CD4-positive, alpha-beta T cell treated with Interleukin-6 at 100 ng/mL for 8 hours (primary cell): Measurements from ENCODE around the gene CERS6.
A peak's percentile ranks its signal among the peaks of the same experiment; 100 is the strongest.

Experiments
- DNase-seq: peaks from one replicate; pipeline ENCODE4 v3.0.0-alpha.2; 2020; ENCODE audit warnings: mixed read lengths, low spot score

The CERS6 gene

GRCh38 chr2:168703926-168704325 lies 247.9 kb downstream of the CERS6 start:
- DNase-seq = no peak

GRCh38 chr2:168705534-168706470 lies 249.7 kb downstream of the CERS6 start:
- peak; percentile 2 for DNase-seq

GRCh38 chr2:168706806-168707205 lies 250.7 kb downstream of the CERS6 start:
- no peak for DNase-seq

- no peak for DNase-seq
These were observed 252.0 kb downstream of the CERS6 start for GRCh38 chr2:168708080-168708479.

GRCh38 chr2:168710754-168711467 lies 254.8 kb downstream of the CERS6 start:
- DNase-seq = no peak

- no peak for DNase-seq
These were observed 256.0 kb downstream of the CERS6 start for GRCh38 chr2:168712053-168712452.

- no peak for DNase-seq
These were observed 257.3 kb downstream of the CERS6 start for GRCh38 chr2:168713325-168713724.

GRCh38 chr2:168715849-168716248 lies 259.8 kb downstream of the CERS6 start:
- DNase-seq = no peak

- DNase-seq = no peak
These were observed 260.8 kb downstream of the CERS6 start for GRCh38 chr2:168716839-168717238.

GRCh38 chr2:168717790-168718502 lies 261.9 kb downstream of the CERS6 start:
- no peak for DNase-seq

GRCh38 chr2:168718622-168719021 lies 262.6 kb downstream of the CERS6 start:
- no peak for DNase-seq

GRCh38 chr2:168719446-168719845 lies 263.4 kb downstream of the CERS6 start:
- DNase-seq = no peak

GRCh38 chr2:168722592-168722991 lies 266.5 kb downstream of the CERS6 start:
- no peak for DNase-seq

GRCh38 chr2:168723275-168723899 lies 267.3 kb downstream of the CERS6 start:
- DNase-seq = no peak

- DNase-seq = no peak
These were observed 270.3 kb downstream of the CERS6 start for GRCh38 chr2:168726375-168726774.

GRCh38 chr2:168727904-168728470 lies 271.9 kb downstream of the CERS6 start:
- DNase-seq = no peak

- no peak for DNase-seq
These were observed 273.4 kb downstream of the CERS6 start for GRCh38 chr2:168729455-168729854.

- no peak for DNase-seq
These were observed 274.3 kb downstream of the CERS6 start for GRCh38 chr2:168730344-168730743.

- DNase-seq = no peak
These were observed 274.9 kb downstream of the CERS6 start for GRCh38 chr2:168731002-168731401.

GRCh38 chr2:168731616-168732015 lies 275.5 kb downstream of the CERS6 start:
- no peak for DNase-seq

GRCh38 chr2:168732100-168732499 lies 276.0 kb downstream of the CERS6 start:
- DNase-seq = no peak

GRCh38 chr2:168732506-168732905 lies 276.4 kb downstream of the CERS6 start:
- no peak for DNase-seq
